ENCODE results near the gene SLC12A3.

Gene SLC12A3

GRCh38 chr16:56889206-56889605 is 24.2 kb downstream of the SLC12A3 start:
- DNase-seq (ENCODE audit: low spot score), result no peak

GRCh38 chr16:56891685-56892084 is 26.7 kb downstream of the SLC12A3 start:
- no peak for DNase-seq (ENCODE audit: low spot score)

- no peak for DNase-seq (ENCODE audit: low spot score)
Observed at GRCh38 chr16:56892705-56893104, 27.7 kb downstream of the SLC12A3 start.

DNA sequence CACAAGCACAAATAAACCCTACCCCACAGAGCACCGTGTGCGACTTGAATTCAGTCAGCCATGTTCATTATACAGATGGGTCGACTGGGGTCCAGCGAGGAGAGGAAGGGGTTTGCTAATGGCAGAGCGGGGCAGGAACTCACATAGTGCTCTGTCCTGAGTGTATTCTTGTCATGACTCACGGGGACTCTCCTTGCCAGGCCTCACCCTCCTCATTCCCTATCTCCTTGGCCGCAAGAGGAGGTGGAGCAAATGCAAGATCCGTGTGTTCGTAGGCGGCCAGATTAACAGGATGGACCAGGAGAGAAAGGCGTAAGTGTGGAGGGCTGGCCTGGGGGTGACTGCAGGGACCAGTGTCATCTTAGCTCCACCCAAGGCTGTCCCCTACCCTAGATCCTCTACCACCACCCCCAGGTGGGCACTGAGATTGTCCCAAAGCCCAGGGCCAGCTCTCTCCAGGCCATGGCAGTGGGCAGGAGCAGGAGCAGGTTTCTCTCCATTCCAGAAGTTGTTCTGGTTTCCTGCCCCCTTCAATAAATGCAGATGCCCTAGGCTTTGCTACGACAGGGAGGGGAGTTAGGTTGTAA is 29.4 kb downstream of the SLC12A3 start:
- DNase-seq (ENCODE audit: low spot score), result no peak

DNA sequence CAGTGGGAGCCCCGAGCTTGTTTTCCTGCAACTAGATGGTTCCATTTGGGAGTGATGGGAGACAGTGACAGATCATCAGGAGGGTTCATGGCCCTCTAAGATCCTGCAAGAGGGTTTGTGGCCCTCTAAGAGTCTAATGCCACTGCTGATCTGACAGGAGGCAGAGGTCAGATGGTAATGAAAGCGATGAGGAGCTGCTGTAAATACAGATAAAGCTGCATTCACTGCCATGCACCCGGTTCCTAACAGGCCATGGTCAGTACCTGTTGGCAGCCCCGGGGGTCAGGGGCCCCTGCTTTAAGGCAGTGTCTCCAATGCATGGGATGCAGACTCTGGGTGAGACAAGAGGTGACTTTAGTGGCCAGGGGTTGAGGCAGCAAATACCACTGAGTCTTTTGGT is 30.8 kb downstream of the SLC12A3 start:
- DNase-seq (ENCODE audit: low spot score), result no peak

DNA sequence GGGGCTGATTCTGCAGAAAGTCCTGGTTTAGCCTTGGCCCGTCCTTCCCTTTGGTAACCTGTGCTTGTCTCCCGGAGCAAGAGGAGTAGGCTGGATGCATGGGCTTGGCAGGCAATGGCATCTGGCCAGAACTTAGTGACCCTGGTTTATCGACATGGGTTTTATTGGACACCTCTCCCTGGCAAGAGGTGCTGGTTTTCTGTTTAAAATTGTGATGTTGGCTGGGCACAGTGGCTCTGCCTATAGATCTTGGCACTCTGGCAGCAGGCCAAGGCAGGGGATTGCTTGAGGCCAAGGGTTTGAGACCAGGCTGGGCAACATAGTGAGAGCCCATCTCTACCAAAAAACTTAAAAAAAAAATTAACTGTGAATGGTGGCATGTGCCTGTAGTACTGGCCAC is 31.2 kb downstream of the SLC12A3 start:
- DNase-seq (ENCODE audit: low spot score), result no peak

DNA sequence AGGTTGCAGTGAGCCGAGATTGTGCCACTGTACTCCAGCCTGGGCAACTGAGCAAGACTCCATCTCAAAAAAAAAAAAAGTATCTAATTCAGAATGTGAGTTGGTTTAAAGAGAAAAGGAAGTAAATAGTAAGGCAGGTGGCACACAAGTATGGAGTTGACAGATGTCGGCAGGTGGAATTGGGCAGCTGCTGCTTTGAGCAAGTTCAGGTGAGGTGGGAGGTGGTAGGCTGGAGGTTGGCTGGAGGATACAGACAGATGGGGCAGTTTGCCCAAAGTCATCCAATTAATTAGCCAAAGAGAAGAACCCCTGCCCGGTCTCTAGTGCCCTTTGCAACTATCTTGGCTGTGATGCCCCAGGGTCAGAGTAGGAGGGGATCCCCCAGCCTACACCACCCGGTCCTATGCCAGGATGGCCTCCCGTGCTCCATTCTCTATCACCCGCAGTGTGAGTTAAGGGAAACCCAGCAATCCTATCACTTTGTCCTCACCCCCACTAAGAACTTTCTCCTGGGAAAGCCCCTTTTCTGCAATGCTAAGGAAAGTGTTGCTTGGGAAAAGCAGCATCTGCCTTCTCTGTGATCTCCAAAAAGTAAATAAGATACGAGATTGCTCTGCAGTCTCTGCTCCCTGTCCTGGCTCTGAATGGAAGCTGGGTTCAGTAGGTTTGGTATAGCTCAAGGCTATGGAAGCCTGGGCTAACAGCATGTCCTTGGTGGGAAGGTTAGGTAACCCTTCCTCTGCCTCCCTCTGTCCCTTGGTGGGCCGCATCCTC is 32.2 kb downstream of the SLC12A3 start:
- DNase-seq (ENCODE audit: low spot score), result no peak

DNA sequence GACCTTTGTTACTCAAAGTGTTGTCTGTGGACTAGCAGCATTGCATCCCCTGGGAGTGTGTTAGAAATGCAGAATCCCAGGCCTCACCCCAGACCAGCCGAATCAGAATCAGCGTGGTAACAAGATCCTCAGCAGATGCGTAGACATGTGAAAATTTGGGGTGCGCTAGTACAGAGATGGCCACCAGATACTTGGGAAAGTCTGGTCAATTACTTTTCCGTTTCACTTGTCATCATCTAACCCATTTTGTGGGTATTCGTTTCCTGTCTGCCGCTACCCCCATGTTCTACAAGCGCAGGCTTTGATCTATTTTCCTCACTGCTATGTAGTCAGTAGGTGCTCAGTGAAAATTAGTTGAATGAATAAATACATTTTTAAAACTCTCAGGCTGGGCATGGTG is 33.8 kb downstream of the SLC12A3 start:
- no peak for DNase-seq (ENCODE audit: low spot score)

DNA sequence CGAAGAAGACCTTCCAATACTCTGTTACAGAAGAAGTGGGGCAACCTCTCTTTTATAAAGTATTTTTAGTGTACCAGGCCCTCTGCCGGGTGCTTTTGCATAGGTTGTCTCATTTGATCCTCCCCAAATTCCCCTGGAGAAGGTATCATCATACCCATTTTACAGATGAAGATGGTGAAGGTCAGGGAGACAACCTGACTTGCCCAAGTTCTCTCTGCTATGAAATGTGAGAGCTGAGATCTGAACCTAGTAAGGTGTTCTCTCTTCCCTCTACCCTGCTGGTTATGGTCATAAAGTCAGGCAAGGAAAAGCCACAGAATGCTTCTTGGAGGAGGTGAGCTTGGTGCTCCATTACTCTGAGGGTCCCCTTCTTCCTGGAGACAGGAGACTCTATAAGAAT is 38.9 kb downstream of the SLC12A3 start:
- DNase-seq (ENCODE audit: low spot score), result no peak

GRCh38 chr16:56907401-56907800 is 42.4 kb downstream of the SLC12A3 start:
- DNase-seq (ENCODE audit: low spot score), result no peak

GRCh38 chr16:56909527-56909979 is 44.5 kb downstream of the SLC12A3 start:
- DNase-seq (ENCODE audit: low spot score), result no peak

- no peak for DNase-seq (ENCODE audit: low spot score)
Observed at GRCh38 chr16:56910112-56910511, 45.1 kb downstream of the SLC12A3 start.

- peak; percentile 63 for DNase-seq (ENCODE audit: low spot score)
Observed at GRCh38 chr16:56910654-56911539, 45.9 kb downstream of the SLC12A3 start.

DNA sequence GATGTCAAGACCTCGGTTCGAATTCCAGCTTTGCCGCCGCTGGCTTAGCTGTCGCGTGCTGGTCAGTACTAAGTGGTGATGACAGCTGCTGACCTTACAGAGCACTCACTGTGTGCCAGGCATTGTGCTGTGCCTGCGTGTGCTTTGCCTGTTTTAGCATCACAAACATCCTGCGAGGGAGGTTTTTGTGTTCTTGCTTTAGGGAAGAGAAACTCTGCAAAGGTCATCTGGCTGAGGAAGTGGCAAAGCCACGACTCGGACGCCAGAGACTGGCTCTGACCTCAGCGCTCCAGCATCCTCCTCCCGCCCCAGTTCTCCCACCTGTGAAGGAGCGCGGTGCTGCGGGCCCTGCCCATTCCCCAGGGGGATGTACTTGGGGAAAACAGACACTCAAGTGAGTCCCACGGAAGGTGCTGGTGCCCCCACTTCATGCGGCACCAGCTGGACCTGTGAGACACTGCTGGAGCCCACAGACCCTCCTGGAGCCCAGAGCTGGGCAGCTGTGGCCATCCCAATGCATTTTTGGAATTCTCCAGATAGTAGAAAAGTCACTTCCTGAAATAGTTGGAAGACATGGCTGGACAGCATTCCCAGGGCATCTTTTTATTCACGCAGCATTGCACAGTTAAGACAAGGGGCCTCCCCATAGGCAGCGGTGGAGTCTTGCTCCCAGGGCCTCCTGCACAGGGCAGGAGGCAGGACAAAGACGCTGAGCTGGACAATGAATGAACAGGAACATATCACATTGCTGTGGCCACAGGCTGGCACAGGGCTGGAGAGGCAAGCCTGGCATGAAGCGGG is 47.0 kb downstream of the SLC12A3 start:
- peak; percentile 63 for DNase-seq (ENCODE audit: low spot score)

- DNase-seq (ENCODE audit: low spot score), result peak; percentile 69
Observed at GRCh38 chr16:56912746-56913708, 48.0 kb downstream of the SLC12A3 start.

- no peak for DNase-seq (ENCODE audit: low spot score)
Observed at GRCh38 chr16:56914896-56915295, 49.9 kb downstream of the SLC12A3 start.

- no peak for DNase-seq (ENCODE audit: low spot score)
Observed at GRCh38 chr16:56915336-56916119, 50.5 kb downstream of the SLC12A3 start.

- no peak for DNase-seq (ENCODE audit: low spot score)
Observed at GRCh38 chr16:56916571-56917403, 51.8 kb downstream of the SLC12A3 start.

DNA sequence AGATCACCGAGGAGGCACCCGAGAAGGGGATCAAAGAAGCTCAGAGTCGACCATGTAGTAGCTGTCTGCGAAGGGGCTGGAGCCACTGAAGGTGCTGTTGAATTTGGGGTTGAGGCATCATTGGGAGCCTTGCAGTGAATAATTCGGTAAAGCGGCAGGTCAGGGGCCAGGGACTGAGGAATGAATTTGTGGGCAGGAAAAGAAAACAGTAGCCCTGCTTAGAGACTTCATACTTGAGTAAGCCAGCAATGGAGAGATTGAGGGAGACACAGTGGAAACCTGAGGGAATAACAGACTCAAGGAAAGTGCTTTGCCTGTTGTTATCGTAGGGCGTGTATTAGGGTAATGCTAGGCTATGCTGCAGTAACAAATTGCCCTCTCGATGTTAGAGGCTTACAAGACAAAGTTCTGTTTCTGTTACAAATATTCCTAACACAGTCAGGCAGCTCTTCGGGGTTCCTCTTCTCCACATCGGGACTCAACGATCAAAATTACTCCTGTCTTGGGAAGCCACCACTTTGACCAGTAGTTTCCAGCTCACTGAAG is 53.5 kb downstream of the SLC12A3 start:
- no peak for DNase-seq (ENCODE audit: low spot score)
